ENCODE results near the gene OR8D4.

DNA sequence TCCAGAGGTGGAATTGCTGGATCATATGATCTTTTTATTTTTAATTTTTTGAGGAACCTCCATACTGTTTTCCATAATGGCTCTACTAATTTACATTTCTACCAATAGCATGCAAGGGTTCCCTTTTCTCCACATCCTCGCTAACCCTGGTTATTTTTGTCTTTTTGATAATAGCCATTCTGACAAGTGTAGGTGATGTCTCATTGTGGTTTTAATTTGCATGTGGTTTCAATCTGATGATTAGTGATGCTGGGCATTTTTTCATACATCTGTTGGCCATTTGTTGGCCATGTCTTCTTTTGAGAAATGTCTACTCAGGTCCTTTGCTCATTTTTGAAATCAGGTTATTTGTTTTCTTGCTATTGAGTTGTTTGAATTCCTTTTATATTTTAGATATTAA, 22.1 kb downstream of the OR8D4 start:
- TF ChIP-seq, protein P1, sequence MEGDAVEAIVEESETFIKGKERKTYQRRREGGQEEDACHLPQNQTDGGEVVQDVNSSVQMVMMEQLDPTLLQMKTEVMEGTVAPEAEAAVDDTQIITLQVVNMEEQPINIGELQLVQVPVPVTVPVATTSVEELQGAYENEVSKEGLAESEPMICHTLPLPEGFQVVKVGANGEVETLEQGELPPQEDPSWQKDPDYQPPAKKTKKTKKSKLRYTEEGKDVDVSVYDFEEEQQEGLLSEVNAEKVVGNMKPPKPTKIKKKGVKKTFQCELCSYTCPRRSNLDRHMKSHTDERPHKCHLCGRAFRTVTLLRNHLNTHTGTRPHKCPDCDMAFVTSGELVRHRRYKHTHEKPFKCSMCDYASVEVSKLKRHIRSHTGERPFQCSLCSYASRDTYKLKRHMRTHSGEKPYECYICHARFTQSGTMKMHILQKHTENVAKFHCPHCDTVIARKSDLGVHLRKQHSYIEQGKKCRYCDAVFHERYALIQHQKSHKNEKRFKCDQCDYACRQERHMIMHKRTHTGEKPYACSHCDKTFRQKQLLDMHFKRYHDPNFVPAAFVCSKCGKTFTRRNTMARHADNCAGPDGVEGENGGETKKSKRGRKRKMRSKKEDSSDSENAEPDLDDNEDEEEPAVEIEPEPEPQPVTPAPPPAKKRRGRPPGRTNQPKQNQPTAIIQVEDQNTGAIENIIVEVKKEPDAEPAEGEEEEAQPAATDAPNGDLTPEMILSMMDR (IDR thresholded peaks at IDR 0.05), result no peak
- no peak for TF ChIP-seq POLR2A (IDR thresholded peaks at IDR 0.05)

Measured in uterus (tissue), 2 donors.